GM18858 (cell line): ENCODE results near the gene RPL36.
"Not testable (repeated sequence)": the region's sequence is repeated elsewhere in the genome, so short reads cannot be mapped to it uniquely, and the experiment has no call there.

Experiments used
- ATAC-seq: cut with Tn5 transposase; IDR thresholded peaks from one replicate; pipeline ENCODE4 v1.9.1; 2021; ENCODE audit not compliant: unreplicated experiment

RPL36 gene

DNA sequence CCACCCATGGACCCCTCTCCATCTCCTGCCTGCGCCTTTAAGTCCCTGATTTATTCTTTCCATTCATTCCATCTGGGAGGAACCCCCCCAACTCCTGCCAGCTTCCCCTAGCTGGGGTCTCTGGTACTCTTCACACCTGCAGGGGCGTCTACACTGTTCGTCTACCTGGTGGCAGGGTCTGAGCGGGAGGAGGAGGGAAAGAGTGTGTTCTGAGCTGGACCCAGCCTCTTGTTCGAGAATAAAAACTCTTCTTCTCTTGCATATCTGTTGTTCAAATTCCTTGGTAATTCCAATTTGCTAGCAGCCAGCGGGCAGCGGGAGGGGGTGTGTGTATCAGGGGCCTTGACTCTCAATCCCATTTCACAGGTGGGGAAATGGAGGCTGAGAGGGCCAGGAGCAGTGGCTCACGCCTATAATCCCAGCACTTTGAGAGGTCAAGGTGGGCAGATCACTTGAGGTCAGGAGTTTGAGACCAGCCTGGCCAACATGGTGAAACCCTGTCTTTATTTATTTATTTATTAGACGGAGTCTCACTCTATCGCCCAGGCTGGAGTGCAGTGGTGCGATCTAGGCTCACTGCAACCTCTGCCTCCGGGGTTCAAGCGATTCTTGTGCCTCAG, 1.7 kb upstream of the RPL36 start:
- not testable (repeated sequence) for ATAC-seq

DNA sequence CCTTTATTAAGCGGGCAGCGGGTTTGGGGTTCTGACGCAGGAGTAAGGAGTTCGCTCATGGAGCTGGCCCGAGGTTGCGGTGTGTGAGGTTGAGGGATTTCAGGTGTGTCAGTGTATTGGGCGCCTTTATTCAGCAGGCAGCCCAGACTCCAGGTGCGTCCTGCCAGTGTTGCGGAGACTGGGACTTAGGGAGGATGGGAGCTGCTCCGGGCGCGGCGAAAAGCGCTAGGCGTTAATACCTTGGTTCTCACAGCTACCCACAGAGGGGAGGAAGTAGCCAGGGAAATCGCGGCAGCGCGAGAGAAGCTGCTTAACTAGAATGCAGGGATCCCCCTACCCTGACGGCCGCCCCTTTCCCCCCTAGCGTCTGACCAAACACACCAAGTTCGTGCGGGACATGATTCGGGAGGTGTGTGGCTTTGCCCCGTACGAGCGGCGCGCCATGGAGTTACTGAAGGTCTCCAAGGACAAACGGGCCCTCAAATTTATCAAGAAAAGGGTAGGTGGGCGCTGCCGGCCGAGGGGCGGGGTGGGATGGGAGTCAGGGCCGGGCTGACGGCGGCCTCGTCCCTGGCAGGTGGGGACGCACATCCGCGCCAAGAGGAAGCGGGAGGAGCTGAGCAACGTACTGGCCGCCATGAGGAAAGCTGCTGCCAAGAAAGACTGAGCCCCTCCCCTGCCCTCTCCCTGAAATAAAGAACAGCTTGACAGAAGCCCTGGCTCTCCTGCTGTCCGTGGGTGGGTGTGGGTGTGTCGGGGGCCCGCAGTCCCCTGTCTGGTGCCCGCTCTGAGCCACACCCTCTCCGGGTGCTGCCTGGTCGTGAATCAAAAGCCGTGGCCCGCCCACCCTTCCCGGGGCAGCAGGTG, 1.1 kb downstream of the RPL36 start:
- ATAC-seq = no peak

DNA sequence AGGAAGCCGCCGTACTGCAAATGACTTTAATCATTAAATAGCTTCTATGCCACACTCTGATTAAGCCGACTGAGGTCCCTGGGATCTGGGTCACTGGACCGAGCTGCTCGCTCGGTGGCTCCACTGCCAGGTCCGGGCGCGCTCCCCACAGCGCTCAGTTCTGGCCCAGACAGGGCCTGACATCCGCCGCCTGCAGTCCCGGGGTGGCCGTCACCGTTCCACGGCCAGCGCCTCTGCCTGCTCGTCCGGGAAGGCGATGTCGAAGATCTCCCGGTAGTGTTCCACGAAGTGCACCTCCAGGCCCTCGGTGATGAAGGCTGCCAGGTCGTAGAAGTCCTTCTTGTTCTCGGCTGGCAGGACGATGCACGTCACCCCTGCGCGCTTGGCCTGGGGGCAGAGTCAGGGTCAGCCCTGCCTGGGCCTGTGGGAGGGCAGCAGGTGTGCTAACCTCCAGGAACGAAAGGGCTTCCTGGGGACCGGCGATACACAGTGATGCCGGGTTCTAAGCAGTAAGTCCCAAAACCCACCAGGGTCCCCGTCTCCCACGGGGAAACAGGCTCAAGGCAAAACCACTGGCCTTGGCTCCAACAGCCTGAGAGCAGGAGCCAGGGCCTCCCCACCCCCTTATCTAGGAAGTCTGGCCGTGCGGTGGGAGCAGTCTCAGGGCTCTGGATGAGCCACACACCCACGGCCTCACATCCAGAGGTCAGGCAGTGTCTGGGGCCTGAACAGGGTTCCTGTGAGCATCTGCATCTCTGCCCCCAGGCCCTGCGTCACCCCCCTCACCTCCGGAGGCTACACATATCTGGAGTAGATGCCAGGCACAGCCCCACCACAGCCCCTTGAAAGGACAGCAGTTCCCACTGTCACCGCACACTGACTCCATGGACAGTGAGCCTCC, 2.0 kb downstream of the RPL36 start:
- no peak for ATAC-seq

DNA sequence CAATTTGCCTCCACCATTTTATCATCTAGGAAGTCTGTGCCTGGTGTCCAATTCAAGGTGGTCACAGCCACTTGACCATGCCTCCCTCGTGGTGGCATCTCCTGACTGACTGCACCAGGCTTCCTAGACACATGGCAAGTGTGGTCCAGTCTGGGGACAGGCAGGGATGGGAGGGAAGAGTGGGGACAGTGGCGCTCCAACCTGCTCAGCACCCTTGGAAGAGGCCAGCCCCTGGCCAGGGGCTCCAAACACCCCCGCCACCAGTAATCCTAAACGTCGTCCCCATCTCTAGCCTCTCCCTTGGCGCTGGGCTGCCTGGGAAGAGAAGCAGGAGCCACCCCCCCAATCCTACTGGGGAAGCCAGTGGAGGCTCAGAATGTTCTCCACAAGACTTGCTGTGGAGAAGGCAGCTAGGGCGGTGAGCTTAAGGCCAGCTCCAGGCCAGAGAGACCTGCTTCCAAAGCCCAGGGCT, 2.7 kb downstream of the RPL36 start:
- no peak for ATAC-seq

DNA sequence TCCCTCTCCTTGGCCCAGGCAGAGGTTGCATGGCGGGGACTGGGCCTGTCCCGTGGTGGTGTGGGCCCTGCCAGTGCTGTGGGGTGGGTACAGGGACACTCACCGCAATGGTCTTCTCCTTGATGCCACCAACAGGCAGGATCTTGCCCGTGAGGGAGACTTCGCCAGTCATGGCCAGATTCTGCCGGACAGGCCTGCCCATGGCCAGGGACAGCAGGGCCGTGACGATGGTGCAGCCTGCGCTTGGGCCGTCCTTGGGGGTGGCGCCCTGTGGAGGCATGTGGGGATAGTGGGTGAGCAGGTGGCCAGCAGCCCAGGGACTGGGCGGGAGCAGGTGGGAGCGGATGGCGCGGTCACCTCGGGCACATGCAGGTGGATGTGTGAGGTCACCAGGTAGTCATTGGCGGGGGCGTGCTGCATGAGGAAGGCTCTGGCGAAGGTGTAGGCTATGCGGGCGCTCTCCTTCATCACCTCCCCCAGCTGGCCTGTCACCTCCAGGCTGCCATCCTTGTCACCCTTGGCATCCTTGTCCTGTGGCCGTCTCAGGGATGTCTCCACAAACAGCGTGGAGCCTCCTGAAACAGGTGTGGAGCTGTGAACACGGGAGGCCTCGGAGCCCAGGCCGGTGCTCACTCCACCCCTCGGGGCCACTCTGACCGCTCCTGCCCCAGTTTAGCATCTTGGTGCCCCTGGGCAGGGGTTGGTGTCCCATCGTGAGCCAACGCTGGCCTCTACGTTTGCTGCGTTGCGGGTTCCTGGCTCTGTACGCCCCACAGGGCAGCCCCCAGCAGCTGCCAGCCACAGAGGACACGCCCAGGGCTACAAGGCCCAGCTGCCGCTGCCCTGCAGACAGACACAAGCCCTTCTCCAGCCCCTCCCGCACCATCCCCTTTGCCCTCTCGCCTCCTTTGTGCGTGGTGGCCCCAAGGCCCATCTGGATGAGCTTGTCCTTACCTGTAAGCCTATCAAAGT, 3.4 kb downstream of the RPL36 start:
- no peak for ATAC-seq

DNA sequence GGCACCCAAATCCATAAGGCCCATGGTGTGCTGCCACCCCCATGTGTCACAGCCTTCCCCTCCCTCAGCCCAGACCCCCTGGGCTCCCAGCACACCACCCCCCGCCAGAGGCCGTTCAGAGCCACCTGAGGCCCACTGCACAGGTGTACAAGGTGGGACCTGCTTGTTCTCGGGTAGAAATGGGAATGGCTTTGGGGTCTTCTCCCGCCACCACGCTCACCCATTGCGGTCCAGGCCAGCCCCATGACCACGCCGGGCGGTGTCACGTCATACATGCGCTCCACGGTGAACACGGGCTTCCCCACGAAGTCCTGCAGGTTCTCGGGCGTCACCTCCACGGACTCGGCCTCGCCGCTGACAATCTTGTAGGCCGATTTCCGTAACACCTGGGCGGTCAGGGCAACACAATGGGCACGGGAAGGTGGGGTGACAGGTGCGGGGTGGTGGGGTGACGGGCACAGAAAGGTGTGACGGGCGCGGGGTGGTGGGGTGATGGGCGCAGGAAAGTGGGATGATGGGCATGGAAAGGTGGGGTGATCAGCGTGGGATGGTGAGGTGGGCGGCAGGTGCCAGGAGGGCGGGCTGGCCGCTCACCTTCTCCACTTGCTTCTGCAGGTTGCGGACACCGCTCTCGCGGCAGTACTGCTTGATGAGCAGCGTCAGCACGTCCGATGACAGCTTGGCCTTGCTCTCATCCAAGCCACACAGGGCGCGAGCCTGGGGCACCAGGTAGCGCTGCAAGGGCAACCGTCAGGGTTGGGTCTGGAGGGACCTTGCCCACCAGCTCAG, 4.3 kb downstream of the RPL36 start:
- no peak for ATAC-seq

DNA sequence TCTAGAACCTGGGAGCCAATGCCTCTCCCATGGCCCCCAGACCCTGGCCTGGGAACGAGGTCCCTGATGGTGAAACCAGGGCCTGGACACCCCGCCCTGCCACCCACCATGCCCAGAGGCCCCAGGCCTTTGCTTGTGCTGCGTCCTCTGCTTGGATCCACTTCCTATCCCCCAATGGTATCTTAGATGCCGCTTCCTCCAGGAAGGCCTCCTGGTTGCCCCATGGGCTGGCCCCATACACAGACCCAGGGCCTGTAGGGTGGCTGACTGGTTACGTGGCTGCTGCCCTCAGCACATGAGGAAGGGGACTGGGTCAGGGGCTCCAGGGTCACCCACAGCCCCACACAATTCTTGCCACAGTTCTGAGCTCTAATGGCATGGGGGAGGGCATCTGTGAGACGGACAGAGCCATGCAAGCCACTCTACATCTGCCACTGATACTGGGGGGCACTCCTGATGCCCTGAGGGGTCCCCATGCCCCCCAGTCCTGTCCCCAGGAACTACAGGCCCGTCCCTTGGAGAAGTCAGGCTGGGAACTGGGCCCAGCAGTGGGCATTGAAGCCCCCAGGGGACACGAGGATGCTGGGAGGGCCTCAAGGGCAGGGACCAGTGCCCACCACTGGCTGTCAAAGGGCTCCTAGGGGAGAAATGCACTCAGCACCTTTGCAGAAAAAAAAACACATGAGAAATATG, 5.0 kb downstream of the RPL36 start:
- ATAC-seq = no peak

DNA sequence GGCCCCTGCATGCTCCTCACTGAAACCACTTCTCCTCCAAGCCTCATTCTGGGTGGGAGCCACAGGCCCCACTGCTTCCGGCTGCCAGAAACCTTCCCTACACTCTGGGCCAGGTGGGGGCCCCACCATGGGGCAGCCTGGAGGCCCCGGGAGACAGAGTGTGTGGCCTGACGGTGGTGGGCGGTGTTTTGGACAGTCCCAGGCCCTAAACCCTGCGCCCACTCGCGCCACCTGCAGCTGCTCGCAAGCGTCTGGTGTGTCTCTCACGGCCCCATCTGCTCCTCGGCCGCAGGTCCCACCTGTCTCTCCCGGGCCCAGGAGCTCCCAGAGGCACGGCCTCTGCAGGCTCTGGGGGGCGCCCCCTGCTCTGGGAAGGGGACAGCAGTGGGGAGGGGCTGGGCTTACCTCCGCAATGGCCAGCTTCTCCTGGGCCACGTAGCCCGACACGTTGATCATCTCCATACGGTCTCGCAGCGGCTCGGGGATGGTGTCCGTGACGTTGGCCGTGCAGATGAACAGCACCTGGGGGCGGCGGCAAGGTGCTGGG, 5.6 kb downstream of the RPL36 start:
- ATAC-seq = no peak

DNA sequence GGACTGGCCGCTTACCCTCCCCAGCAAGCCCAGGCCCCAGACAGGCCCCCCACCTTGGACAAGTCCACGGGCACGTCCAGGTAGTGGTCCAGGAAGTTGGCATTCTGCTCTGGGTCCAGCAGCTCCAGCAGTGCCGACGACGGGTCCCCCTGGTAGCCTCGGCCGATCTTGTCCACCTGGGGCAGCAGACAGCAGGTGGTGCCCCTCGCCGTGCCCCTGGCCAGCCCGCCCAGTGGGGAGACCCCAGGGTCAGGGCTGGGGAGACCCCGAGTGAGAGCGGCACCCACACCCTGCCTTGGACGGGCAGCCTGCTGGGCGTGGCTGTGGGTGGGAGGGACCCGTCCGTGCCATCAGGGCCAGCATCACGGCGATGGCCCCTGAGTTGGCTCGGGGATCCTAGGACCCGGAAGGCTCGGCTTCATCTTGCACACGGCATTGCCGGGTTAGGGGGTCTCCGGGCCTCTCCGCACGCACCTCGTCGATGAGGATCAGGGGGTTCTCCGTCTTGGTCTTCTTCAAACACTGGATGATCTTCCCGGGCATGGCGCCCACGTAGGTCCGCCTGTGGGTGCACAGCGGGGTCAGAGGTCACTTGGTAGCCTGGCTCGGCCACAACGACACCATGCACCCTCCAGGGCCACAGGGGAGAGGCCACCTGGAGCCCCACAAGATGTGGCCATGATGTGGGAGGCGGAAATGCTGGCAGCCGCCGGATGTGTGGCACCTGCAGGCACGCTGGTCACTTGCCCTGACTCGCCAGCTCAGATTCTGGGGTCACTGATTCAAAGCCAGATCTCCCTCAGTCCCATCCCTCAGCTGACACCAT, 6.3 kb downstream of the RPL36 start:
- ATAC-seq = no peak

DNA sequence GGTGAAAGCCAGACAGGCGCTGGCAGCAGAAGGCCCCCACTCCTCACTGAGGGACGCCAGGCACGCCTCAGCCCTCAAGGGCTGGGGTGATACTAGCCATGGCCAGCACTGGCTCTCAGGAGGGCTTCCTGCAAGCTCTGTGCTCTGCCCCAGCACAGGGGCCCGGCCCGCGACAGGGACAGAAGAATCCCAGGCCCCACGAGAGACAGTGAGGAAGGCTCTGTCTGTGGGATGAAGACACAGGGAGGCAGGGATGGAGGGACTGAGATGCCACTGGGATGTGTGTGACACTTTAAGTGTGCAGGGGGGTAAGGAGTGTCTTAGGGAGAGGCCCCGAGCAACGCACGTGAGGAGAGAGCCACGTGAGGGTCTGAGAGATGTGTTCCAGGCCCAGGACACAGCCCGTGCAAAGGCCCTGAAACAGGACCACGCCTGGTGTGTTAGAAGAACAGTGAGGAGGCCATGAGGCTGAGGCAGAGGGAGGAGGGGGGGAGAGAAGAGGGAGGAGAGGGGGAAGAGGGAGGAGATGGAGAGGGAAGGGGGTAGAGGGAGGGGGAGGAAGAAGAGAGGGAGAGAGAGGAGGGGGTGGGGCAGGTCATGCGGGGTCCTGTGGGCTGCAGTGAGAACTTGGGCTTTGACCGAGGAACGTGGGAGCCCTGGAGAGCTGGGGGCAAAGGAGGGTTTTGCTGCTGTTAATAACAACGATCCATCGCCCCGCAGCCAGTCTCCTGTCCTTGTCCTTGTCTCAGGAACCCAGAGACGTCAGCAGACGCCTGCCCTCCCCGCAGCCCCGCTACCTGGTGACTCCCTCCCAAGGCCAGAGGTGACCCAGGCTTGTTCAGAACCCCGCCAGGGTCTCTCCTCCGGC, 7.2 kb downstream of the RPL36 start:
- ATAC-seq = no peak

DNA sequence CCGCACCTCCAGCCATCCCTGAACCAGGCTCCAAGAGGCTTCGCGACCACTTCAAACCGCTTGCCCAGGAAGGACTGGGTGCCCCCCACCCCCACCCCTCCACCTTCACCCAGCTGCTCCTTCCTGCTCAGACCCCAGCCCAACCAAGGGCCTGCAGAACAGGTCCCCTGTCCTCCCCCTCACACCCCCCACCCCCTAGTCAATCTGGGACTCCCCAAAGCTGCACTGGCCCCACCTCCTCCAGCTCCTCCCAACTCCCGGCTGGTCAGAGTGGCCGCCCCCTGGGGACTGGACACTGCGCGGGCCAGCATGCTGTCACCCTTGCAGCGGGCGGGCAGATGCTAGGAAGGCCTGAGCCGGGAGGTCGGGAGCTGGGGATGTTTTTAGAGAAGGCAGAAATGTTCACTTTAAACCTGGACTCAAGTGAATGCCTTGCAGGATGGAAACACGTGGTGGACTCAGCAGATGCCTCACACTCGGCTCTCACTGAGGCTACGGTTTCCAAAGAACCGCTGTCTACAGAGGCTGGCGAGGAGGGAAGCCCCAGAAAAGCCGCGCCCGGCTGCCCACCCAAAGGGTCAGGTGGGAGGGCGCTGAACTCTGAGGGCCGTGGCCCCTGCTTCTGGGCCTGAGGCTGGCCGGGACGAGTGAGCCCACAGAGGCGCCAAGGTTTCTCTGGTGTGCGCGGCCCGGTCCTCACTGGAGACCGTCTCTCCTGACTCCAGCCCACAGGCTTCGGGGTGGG, 8.0 kb downstream of the RPL36 start:
- ATAC-seq = no peak

DNA sequence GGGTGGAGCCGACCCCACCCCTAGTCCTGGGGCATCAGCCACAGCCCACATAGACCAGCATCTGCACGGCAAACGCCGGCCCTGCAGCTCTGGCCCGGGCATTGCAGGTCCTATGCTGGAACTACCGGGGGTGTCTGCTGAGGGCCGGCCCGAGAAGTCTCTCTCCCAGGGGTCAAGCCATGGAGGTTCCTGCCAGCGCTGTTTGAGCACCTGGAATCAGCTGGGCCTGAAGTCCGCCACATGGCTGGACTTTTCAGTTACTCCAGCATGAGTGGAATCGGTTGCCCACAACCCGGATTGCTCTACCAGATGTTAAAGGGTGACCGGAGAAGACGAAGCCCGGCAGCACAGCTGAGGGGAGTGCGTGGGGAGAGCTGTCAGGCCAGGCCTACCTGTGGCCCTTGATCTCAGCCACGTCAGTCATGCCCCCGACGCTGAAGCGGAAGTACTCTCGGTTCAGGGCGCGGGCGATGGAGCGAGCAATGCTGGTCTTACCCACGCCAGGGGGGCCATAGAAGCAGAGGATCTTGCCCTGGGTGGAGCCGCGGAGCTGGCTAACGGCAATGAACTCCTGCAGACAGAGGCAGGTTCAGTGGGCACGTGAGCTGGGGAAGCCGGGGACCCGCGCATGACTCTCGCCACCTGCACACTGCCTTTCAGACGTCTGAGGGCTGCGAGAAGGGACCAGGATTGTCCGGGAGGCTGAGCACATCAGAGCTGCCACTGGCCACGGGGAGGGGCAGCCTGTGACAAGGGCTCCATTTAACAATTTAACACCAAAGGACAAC, 8.7 kb downstream of the RPL36 start:
- no peak for ATAC-seq

DNA sequence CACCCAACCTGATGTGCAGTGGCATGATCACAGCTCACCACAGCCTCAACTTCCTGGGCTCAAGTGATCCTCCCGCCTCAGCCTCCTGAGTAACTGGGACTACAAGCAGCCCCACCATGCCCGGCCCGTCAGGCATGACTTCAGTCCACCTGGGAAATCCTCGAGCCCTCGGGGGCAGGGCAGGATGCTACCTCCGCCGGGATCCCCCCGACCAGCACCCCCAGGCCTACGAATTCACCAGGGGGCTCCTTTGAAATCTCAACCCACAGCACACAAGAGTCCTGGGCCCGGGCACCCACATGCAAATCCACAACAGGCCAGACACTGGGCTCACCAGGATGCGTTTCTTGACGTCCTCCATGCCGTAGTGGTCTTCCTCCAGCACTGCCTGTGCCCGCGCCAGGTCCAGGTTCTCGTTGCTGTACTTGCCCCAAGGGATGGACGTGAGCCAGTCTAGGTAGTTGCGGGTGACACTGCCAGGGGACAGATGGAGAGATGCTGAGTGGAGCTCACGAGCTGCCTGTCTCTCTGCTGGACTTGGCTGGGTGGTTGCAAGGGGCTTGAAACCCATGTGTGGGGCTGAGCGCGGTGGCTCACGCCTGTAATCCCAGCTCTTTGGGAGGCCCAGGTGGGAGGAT, 10.5 kb downstream of the RPL36 start:
- no peak for ATAC-seq

DNA sequence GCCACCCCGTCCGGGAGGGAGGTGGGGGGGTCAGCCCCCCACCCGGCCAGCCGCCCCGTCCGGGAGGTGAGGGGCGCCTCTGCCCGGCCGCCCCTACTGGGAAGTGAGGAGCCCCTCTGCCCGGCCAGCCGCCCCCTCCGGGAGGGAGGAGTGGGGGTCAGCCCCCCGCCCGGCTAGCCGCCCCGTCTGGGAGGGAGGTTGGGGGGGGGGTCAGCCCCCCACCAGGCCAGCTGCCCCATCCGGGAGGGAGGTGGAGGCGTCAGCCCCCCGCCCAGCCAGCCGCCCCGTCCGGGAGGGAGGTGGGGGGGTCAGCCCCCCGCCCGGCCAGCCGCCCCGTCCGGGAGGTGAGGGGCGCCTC, 11.9 kb downstream of the RPL36 start:
- ATAC-seq = not testable (repeated sequence)
